ENCODE measurements around the gene FBRS.

- TF ChIP-seq SIN3A (IDR thresholded peaks at IDR 0.05; ENCODE audit: borderline replicate concordance, insufficient read depth, low read length) (no peak), POLR2AphosphoS5 (IDR thresholded peaks at IDR 0.05; ENCODE audit: low read depth, low read length) (no peak)
- TF ChIP-seq, protein P1, sequence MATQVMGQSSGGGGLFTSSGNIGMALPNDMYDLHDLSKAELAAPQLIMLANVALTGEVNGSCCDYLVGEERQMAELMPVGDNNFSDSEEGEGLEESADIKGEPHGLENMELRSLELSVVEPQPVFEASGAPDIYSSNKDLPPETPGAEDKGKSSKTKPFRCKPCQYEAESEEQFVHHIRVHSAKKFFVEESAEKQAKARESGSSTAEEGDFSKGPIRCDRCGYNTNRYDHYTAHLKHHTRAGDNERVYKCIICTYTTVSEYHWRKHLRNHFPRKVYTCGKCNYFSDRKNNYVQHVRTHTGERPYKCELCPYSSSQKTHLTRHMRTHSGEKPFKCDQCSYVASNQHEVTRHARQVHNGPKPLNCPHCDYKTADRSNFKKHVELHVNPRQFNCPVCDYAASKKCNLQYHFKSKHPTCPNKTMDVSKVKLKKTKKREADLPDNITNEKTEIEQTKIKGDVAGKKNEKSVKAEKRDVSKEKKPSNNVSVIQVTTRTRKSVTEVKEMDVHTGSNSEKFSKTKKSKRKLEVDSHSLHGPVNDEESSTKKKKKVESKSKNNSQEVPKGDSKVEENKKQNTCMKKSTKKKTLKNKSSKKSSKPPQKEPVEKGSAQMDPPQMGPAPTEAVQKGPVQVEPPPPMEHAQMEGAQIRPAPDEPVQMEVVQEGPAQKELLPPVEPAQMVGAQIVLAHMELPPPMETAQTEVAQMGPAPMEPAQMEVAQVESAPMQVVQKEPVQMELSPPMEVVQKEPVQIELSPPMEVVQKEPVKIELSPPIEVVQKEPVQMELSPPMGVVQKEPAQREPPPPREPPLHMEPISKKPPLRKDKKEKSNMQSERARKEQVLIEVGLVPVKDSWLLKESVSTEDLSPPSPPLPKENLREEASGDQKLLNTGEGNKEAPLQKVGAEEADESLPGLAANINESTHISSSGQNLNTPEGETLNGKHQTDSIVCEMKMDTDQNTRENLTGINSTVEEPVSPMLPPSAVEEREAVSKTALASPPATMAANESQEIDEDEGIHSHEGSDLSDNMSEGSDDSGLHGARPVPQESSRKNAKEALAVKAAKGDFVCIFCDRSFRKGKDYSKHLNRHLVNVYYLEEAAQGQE (IDR thresholded peaks at IDR 0.05; ENCODE audit: insufficient read depth in 1 of 2, low read depth in 2 of 2, low read length in 2 of 2): no peak
Observed at GRCh38 chr16:30655815-30656347, 2.4 kb upstream of the FBRS start.
